IPS DF 6.9 (cell line): ENCODE results near the gene PRM3.

ENCODE experiments used
- DNase-seq: peaks from one replicate; pipeline ENCODE4 v3.0.0-alpha.2; 2013; ENCODE audit warnings: low read depth, low spot score
- H3K27ac ChIP-seq: one replicate; pipeline ENCODE4 v1.5.1; 2013; ENCODE audit warnings: low read length, control low read depth
- H3K27me3 ChIP-seq: 2 replicates; pipeline ENCODE4 v1.6.1; 2013; ENCODE audit warnings: mild to moderate bottlenecking, low read length; ENCODE audit not compliant: control insufficient read depth, insufficient read depth
- H3K36me3 ChIP-seq: 2 replicates; pipeline ENCODE4 v1.6.1; 2013; ENCODE audit warnings: low read length; ENCODE audit not compliant: control insufficient read depth, insufficient read depth
- H3K4me1 ChIP-seq: 2 replicates; pipeline ENCODE4 v1.6.1; 2013; ENCODE audit warnings: low read length; ENCODE audit not compliant: control insufficient read depth, insufficient read depth
- H3K4me3 ChIP-seq: 2 replicates; pipeline ENCODE4 v1.5.1; 2013; ENCODE audit warnings: mild to moderate bottlenecking, low read length
- H3K9me3 ChIP-seq: 2 replicates; pipeline ENCODE4 v1.6.1; 2013; ENCODE audit warnings: low read length, inconsistent platforms; ENCODE audit not compliant: control insufficient read depth, insufficient read depth
- WGBS: extraction: QIAGEN DNeasy Blood & Tissue Kit; methylation state at CpG from one replicate; pipeline ENCODE4 v1.1.7; 2013; ENCODE audit warnings: mixed read lengths, missing lambda C conversion rate; ENCODE audit not compliant: insufficient read length, insufficient coverage; 5-methylcytosine and 5-hydroxymethylcytosine counted together

PRM3 gene

GRCh38 chr16:11231367-11231970 is 42.0 kb downstream of the PRM3 start:
- no peaks in the 10 kb centered on the region; the same call in 1 of the 2 replicates for H3K27me3 ChIP-seq
- peaks cover 3% of the 10 kb centered on the region for H3K4me1 ChIP-seq
- no peaks in the 10 kb centered on the region for H3K36me3 ChIP-seq
- H3K4me3 ChIP-seq: no peak overlapping the region
- DNase-seq: no peak
- no CpG with 5 or more reads among the region's 10 CpGs for WGBS
- no peaks in the 10 kb centered on the region for H3K9me3 ChIP-seq
- no peak overlapping the region for H3K27ac ChIP-seq

GRCh38 chr16:11229906-11230305 is 43.5 kb downstream of the PRM3 start:
- Histone ChIP-seq H3K9me3 (no peaks in the 10 kb centered on the region), H3K36me3 (no peaks in the 10 kb centered on the region), H3K27me3 (no peaks in the 10 kb centered on the region), H3K27ac (no peak overlapping the region), H3K4me1 (peaks cover 3% of the 10 kb centered on the region), H3K4me3 (no peak overlapping the region)
- no peak for DNase-seq
- WGBS: no CpG with 5 or more reads among the region's 4 CpGs

DNA sequence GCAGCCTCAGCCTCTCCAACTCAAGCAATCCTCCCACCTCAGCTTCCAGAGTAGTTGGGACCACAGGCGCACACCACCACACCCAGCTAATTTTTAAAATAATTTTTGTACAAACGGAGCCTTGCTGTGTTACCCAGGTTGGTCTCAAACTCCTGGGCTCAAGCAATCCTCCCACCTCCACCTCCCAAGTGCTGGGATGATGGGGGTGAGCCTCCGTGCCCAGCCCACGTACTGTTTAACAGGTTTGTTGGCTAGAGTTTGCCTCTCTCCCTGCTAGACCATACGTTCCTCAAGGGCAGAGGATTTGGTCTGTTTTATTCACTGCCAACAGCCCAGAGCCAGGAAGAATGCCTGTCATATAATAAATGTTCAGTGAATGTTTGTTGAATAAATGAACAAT is 44.0 kb downstream of the PRM3 start:
- H3K36me3 ChIP-seq: no peaks in the 10 kb centered on the region
- no peak overlapping the region for H3K4me3 ChIP-seq
- H3K9me3 ChIP-seq: no peaks in the 10 kb centered on the region
- H3K4me1 ChIP-seq: peaks cover 3% of the 10 kb centered on the region
- DNase-seq: no peak
- H3K27ac ChIP-seq: no peak overlapping the region
- no CpG with 5 or more reads among the region's 5 CpGs for WGBS
- H3K27me3 ChIP-seq: no peaks in the 10 kb centered on the region

- Histone ChIP-seq H3K27ac (no peak overlapping the region), H3K36me3 (no peaks in the 10 kb centered on the region), H3K4me1 (no peaks in the 10 kb centered on the region), H3K4me3 (no peak overlapping the region), H3K27me3 (no peaks in the 10 kb centered on the region), H3K9me3 (no peaks in the 10 kb centered on the region)
- no CpG with 5 or more reads among the region's 18 CpGs for WGBS
- no peak for DNase-seq
These were observed 47.5 kb downstream of the PRM3 start for GRCh38 chr16:11225677-11226549.

- H3K9me3 ChIP-seq: no peaks in the 10 kb centered on the region
- H3K36me3 ChIP-seq: no peaks in the 10 kb centered on the region
- no CpG with 5 or more reads among the region's 21 CpGs for WGBS
- no peak overlapping the region for H3K4me3 ChIP-seq
- H3K4me1 ChIP-seq: no peaks in the 10 kb centered on the region
- no peaks in the 10 kb centered on the region for H3K27me3 ChIP-seq
- no peak for DNase-seq
- no peak overlapping the region for H3K27ac ChIP-seq
These were observed 48.3 kb downstream of the PRM3 start for GRCh38 chr16:11224894-11225676.

DNA sequence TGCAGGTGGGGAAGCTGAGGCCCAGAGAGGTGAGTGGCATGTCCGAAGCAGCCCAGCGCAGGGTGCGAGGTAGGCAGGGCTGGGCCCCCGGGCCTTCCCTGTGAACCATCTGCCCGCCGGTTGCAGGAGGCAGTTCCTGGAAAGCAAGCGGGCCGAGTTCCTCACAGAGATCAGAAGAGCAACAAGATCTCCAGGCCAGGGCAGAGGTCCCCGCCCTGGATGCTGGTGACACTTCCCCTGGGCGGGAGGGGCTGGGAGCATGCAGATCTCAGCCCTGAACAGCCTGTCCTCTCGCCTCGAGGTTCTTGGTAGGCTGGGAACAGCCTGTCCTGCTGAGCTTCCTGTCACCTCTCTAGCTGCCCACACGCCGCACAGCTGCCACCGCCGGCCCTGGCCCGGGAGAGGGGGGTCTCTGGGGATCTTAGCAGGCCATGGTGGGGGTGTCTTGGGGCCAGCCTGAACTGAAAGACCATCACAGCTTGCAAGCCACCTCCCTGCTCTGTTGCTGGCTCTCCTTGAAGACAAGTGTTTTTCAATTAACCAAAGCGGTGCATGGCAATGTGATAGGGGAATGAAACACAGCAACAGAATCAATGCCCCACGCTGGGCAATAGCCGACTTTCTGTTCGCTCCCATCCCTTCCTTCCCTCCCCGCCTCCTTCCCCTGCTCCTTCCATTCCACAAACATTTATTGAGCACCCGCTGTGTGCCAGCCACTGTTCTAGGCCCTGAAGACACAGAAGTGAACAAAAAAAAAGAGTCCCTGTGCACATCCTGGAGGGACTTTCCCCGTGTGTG is 49.1 kb downstream of the PRM3 start:
- DNase-seq: no peak
- no peak overlapping the region for H3K4me3 ChIP-seq
- H3K36me3 ChIP-seq: no peaks in the 10 kb centered on the region
- H3K27ac ChIP-seq: no peak overlapping the region
- H3K9me3 ChIP-seq: no peaks in the 10 kb centered on the region
- H3K27me3 ChIP-seq: no peaks in the 10 kb centered on the region
- no CpG with 5 or more reads among the region's 24 CpGs for WGBS
- no peaks in the 10 kb centered on the region for H3K4me1 ChIP-seq
